SJCRH30 (cell line): ENCODE data around the gene APRT. TPM values are rescaled to one million over a fixed set of nuclear protein-coding genes. Genes with fewer than 3 reads are reported as not detected.
A peak's percentile ranks its signal among the peaks of the same experiment; 100 is the strongest.

Source experiments
- DNase-seq, 2 experiments: peaks; one replicate each; pipeline ENCODE4 v3.0.0-alpha.2; 2015 to 2020
- H3K27ac ChIP-seq: fragments of 250-450 bp; sonication (Bioruptor Pico); 2 replicates; pipeline ENCODE4 v1.5.1; 2020; ENCODE audit warnings: mild to moderate bottlenecking, moderate library complexity
- H3K27me3 ChIP-seq: fragments of 250-450 bp; sonication (Bioruptor Pico); 2 replicates; pipeline ENCODE4 v1.5.1; 2020; ENCODE audit warnings: mild to moderate bottlenecking, moderate library complexity
- H3K36me3 ChIP-seq: fragments of 250-450 bp; sonication (Bioruptor Pico); 2 replicates; pipeline ENCODE4 v1.5.1; 2020; ENCODE audit warnings: mild to moderate bottlenecking, moderate library complexity
- H3K4me1 ChIP-seq: fragments of 250-450 bp; sonication (Bioruptor Pico); 2 replicates; pipeline ENCODE4 v1.5.1; 2020; ENCODE audit warnings: mild to moderate bottlenecking, moderate library complexity
- H3K4me3 ChIP-seq: fragments of 250-450 bp; sonication (Bioruptor Pico); 2 replicates; pipeline ENCODE4 v1.5.1; 2020; ENCODE audit warnings: mild to moderate bottlenecking, moderate library complexity
- H3K9me3 ChIP-seq: fragments of 250-450 bp; sonication (Bioruptor Pico); replicated peaks from 2 replicates; pipeline ENCODE4 v1.5.1; 2020; ENCODE audit warnings: mild to moderate bottlenecking, moderate library complexity
- total RNA-seq: library from RNA; depleted of rRNA; stranded (reverse); fragments of >200 nt; shearing (Covaris generic); gene quantifications from 2 replicates; pipeline ENCODE4 v1.2.3, GENCODE V29; 2014

Gene APRT
- total RNA-seq, 1 experiment from 2014 or later, result 43.4 TPM

DNA sequence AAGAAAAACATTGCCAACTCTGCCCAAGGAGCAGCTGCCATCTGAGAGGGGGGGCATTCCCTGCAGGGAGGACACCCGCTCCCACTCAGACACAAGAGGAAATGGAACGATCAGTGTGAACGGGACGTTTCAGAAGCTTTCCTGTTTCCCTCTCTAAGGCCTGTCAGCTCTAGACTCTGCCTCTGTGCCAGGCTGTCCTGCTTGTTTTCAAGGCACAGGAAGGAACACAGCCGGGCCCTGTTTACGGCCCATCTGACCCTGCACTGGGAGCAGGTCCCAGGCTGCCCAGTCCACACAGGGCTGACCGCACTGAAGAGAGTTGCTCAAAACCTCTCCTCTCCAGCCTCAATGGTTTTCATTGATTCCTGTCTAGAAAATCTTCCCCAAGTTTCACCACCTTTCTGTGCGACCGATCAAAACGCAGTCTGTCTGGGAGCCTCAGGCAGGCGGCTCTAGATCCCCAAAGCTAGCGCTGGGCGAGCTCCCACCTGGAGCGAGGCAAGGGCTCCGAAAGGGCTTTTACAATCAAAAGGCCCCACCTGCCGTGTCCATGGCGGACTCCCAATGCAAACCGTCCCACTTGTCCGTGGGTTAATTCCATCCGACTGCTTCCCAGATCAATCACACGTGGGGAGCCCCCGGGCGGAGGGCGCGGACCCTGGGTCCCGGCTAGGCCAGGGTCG lies 28.2 kb downstream of the APRT start:
- Histone ChIP-seq H3K4me1 (peaks cover 8% of the 10 kb centered on the region), H3K9me3 (no peaks in the 10 kb centered on the region), H3K27ac (no peak overlapping the region), H3K27me3 (no peaks in the 10 kb centered on the region), H3K36me3 (no peaks in the 10 kb centered on the region), H3K4me3 (peak overlapping the region; percentile 58)
- no peak for DNase-seq

DNA sequence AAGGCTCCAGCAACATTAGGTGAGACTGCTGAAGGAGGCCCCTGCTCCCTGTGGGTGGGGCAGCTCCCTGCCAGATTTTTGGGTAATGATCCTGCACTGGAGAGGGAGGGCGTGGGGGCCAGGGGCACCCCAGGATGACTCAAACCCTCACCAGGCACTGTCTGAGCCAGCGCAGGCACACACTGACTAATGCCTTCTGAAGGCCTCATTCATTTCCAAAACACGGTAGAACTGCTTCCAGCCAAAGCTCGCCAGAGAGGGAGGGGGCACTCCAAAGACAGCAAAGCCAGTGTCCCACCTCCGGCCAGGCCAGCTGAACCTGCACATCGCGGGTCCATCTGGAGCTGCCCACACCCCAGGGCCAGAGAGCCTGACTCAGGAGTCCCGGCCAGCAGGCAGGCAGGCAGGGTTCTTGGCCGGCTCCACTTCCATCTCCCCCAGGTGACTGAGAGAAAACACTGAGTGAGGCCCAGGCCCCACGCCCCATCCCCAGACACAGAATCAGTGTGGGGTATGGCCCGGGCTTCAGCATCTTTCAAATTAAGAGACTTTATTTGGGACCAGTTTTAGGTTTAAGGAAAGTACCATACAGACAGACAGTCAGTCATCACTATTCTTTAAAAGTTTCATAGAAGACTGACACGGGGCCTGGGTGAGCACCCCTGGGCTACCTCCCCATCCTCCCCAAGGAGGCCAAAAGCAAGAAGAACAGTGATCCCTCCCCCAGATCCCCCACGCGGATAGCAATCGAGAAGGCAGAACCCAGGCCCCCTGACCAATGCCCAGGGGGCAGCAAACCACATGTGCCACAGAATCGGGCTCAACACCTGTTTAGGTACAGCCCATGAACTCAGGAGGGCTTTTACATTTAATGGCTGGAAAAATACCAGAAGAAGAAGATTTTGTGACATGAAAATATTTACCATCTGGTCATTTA lies 29.0 kb downstream of the APRT start:
- Histone ChIP-seq H3K9me3 (no peaks in the 10 kb centered on the region), H3K36me3 (no peaks in the 10 kb centered on the region), H3K27me3 (no peaks in the 10 kb centered on the region), H3K4me1 (peaks cover 8% of the 10 kb centered on the region), H3K27ac (no peak overlapping the region), H3K4me3 (no peak overlapping the region; the same call in 1 of the 2 replicates)
- DNase-seq, result no peak

DNA sequence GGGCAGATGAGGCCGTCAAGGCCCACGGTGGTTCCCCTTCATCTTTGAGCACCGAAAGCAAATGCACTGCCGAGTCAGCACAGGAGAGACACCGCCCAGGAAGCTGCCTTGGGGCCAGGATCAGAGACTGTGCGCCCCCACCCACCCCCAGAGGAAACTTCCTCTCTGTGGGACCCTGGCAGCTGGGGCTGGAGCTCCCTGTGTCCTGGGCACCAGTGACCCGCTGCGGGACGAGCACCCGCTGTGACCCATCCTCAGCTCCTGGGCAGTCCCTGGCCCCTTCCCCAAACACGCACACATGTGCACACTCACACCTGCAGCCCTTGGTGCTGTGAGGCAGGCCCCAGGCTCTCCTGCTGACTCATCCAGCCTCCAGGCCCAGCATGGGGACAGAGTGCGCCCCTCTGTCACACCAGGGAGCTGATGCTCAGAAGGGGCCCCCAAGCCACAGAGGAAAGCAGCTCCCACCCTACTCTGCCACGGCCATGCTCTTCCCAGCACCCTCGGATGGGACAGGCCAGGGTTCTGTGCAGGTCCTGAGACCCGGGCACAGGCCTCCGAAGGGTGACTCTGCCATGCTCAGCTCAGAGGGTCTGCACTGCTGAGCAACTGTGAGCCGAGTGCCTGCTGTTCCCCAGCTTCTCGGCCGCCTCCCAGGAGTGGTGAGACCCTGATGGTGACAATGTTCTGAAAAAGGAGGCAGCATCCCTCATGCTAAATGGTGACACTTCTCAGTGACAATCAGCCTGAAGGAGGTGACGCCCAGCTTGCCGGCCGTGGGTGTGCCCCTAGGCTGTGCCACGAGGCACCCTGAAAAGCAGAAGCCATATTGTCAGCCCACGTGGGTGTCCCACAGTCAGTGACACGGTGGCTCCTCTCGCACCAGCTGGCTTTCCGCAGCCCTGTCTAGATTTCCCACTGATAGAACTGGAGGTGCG lies 30.3 kb downstream of the APRT start:
- no peaks in the 10 kb centered on the region for H3K27me3 ChIP-seq
- DNase-seq, result no peak
- no peak overlapping the region for H3K27ac ChIP-seq
- H3K36me3 ChIP-seq, result no peaks in the 10 kb centered on the region
- H3K4me1 ChIP-seq, result peaks cover 8% of the 10 kb centered on the region
- H3K9me3 ChIP-seq, result no peaks in the 10 kb centered on the region
- H3K4me3 ChIP-seq, result no peak overlapping the region

DNA sequence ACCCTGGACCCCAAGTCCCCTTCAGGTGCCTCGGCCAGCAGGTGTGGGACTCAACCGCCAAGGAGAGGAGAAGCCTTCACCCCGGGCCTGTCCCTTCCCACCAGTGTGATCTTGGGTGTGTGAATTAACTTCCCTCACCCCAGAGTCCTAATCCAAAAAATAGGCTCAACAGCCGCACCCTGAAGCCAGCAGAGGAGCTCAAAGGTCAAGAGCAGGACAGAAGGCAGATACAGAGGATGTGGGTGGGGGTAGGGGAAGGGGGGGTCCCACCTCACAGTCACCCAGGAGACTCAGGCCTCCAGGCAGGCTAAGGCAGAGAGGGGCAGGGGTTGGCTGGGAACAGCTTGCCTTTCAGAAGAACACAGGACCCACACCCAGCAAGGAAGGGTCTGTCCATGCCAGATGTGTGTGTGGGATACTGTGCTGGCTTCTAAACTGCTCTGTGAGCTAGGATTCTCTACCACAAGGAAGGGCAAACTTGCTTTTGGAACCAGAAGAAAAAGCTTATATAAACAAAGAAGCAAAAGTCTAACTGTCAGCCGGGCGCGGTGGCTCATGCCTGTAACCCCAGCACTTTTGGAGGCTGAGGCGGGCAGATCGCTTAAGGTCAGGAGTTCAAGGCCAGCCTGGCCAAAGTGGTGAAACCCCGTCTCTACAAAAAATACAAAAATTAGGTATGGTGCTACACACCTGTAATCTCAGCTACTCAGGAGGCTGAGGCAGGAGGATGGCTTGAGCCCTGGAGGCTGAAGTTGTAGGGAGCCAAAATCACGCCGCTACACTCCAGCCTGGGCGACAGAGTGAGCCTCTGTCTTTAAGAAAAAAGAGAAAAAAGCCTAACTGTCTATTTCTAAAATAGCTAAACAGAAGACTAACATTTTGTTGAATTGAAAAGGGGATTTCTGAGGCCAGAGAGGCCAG lies 31.3 kb downstream of the APRT start:
- Histone ChIP-seq H3K4me1 (peaks cover 8% of the 10 kb centered on the region), H3K27me3 (no peaks in the 10 kb centered on the region), H3K9me3 (no peaks in the 10 kb centered on the region), H3K36me3 (no peaks in the 10 kb centered on the region), H3K4me3 (no peak overlapping the region), H3K27ac (no peak overlapping the region)
- no peak for DNase-seq

DNA sequence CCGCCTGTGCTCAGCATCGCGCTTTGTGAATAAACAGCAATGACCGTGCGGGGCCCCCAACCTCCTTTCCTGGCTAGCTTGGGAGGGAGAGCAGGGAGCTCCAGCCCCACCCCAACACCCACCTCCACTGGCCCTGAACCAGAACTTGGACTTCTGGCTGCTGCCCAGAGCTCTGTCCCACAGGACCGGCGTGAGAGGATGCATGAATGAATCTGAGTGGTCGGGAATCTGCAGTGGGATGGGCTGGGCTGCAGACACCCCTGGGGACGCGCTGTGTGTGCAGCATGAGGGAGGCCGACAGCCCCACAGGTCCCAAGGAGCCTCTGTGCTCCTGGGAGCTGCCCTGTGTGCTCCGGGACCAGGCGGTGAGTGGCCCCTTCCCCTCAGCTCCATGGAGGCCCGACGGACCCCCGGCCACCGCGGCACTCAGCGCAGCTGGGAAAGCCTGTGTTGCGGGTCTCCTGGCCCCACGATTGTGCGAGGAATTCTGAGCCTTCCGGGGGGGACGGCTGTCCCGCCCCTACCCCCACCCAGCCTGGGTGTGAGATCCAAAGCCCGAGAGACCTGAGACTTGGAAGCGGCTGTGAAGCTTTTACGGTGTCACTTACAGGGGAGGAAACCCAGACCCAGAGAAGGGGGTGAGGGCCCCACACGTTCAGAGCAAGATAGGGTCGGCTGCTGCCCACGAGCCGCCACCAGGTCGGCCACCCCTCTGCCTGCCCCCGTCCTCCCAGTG lies 32.2 kb downstream of the APRT start:
- no peaks in the 10 kb centered on the region for H3K9me3 ChIP-seq
- no peak overlapping the region; the same call in 1 of the 2 replicates for H3K4me3 ChIP-seq
- no peaks in the 10 kb centered on the region for H3K27me3 ChIP-seq
- no peaks in the 10 kb centered on the region for H3K36me3 ChIP-seq
- no peak overlapping the region for H3K27ac ChIP-seq
- DNase-seq, result no peak
- H3K4me1 ChIP-seq, result peaks cover 9% of the 10 kb centered on the region

DNA sequence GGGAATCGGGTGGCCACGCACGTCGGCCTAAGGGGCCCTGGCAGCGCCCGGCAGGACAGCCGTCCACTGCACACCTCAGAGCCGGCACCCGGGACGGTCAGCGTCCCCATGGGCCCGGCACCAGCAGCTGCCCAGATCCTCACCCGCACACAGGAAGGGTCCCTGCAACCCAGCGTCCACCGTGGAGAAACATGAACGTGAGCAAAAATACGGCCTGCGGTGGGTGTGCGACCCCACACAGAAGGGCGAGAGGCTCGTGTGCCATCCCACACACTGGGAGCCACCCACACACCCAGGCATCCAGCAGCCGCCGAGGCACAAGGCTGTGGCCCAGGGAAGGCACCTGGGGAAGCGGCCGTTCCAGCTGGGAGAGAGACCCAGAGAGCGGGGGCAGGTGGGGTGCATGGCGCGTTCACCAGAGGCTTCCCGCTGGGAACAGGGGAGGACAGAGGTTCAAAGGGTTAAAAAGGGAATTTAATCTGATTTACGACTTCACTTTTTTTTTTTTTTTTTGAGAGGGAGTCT lies 33.1 kb downstream of the APRT start:
- no peak for DNase-seq
- Histone ChIP-seq H3K9me3 (no peaks in the 10 kb centered on the region), H3K27ac (no peak overlapping the region), H3K27me3 (no peaks in the 10 kb centered on the region), H3K36me3 (no peaks in the 10 kb centered on the region), H3K4me3 (no peak overlapping the region), H3K4me1 (peaks cover 16% of the 10 kb centered on the region)

DNA sequence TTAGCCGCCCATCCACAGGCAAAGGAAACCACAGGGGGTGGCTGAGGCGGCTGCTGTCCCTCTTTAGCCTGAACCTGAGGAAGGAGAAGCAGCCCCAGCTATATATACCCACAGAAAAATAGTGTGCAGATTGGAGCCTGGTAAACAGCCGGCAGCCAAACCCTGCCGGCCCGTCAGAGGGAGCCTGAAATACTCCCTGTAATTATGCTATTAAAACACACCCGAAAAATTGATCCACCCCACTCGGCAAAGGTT lies 33.5 kb downstream of the APRT start:
- no peaks in the 10 kb centered on the region for H3K9me3 ChIP-seq
- no peak for DNase-seq
- no peak overlapping the region for H3K27ac ChIP-seq
- no peaks in the 10 kb centered on the region for H3K27me3 ChIP-seq
- H3K4me1 ChIP-seq, result peaks cover 16% of the 10 kb centered on the region
- no peak overlapping the region for H3K4me3 ChIP-seq
- H3K36me3 ChIP-seq, result no peaks in the 10 kb centered on the region

DNA sequence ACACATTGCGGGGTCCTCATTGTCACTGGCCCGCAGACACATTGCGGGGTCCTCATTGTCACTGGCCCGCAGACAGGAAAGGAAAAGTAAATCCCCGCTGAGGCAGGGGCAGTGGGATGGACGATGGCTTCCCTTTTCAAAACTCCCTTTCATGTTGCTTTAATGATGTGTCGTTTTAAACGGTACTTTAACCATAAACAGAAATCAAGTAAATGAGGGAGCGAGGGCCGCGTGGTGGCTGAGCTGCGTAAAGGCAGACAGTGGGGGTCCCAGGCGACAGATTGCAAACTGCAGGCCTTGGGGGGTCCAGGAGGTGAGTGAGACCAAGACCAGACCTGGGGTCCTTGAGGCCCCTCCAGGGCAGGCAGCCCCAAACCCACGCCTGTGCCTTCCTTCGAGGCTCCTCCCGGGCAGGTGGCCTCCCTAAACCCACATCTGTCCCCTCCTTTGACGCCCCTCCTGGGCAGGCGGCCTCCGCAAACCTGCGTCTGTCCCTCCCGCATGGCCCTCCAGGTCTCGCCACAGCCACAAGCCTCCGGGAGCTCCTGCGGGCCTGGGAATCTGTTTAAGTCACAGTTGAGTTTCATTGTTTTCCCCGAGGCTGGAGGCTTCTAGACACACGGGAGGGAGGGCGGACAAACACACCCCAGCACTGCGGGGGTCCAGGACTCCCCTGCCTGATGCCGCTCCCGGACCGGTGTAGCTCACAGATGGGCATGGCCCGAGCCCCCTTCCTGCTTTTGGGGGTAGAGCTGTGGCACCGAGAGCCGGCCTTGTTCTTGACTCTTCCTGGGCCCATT lies 34.1 kb downstream of the APRT start:
- H3K36me3 ChIP-seq, result no peaks in the 10 kb centered on the region

DNA sequence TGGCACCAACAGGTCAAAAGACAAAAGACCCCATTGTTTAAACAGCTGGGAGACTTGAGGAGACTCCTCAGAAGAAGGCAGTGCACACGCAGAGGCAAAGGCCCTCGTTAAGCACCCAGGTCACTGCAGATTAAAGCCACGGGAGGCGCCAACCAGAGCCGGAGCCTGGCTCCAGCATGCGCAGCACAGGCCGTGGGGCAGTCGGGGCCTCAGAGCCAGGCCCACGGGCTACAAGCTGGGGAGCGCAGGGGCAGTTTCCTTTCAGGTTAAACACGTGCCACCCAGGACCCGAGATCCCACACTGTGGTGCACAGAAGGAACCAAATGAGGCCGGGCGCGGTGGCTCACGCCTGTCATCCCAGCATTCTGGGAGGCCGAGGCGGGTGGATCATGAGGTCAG lies 35.9 kb downstream of the APRT start:
- H3K9me3 ChIP-seq, result no peaks in the 10 kb centered on the region
- no peaks in the 10 kb centered on the region for H3K36me3 ChIP-seq
- H3K27ac ChIP-seq, result no peak overlapping the region
- peaks cover 28% of the 10 kb centered on the region for H3K4me1 ChIP-seq
- no peak overlapping the region for H3K4me3 ChIP-seq
- no peaks in the 10 kb centered on the region for H3K27me3 ChIP-seq
- no peak for DNase-seq

More for the DNA sequence above, 34.1 kb downstream of the APRT start:
- Histone ChIP-seq H3K27ac (no peak overlapping the region), H3K9me3 (no peaks in the 10 kb centered on the region), H3K27me3 (no peaks in the 10 kb centered on the region), H3K4me1 (peaks cover 18% of the 10 kb centered on the region), H3K4me3 (no peak overlapping the region)
- no peak for DNase-seq

DNA sequence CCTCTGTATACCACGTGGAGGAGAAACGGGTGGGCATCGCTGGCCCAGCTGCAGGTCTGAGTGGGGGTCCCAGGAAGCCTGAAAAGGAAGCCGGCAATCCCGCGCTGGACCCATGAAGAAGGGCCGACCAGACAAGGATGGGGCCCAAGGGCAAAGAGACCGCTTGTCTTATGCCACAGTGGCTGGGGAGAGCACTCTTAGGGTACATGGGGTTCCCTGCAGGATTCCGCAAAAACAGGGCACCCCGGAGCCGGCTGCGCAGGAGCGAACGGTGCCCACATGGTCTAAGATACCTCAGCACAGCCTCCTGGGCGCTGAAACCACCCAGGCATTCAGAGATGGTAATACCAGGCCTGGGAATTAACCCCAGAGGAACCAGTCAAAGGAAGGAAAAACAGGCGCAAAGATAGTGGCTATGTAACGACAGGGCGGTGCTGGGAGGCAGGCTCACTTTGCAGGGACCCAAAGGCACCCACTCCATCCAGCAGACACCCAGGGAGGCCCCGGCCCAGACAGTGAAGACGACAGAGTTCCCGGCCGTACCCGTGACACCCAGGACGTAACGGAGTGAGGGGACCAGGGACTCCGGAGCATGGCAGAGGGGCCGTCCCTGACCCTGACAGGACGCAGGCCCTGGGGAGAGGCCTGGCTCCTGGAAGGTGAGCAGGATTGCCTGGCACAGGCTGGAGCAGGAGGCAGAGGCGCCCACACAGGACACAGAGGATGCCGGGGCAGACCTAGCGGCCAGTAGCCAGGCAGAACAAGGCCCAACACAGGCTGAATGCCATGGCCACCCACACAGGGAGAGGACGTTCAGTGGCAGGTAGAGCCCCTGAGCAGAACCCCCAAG lies 37.0 kb downstream of the APRT start:
- DNase-seq, result no peak
- Histone ChIP-seq H3K4me3 (no peak overlapping the region; the same call in 1 of the 2 replicates), H3K4me1 (peaks cover 32% of the 10 kb centered on the region), H3K9me3 (no peaks in the 10 kb centered on the region), H3K27ac (peak overlapping the region; percentile 98), H3K27me3 (no peaks in the 10 kb centered on the region), H3K36me3 (no peaks in the 10 kb centered on the region)

DNA sequence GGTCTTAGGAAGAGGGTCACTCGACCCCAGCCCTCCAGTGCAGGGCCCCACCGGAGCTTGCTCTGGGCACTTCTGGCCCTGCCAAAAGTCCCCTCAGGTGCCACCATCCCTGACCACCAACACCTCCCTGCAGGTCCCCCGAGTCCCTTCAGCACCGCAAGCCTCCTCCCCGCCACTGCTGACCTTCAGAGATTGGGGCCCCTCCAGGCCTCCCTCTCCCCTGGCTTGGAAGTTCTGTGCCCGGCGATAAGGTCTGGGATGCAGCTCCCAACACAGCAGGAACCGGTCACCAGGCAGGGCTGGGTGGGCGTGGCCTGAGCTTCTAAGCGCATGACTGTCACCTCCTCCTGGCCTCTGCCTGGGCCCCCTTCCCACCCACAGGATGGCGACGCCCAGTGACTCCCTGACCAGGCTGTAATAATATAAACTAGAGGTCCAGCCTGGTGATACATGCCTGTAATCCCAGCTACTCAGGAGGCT lies 37.9 kb downstream of the APRT start:
- Histone ChIP-seq H3K4me3 (peak overlapping the region; percentile 50), H3K36me3 (no peaks in the 10 kb centered on the region), H3K4me1 (peaks cover 35% of the 10 kb centered on the region), H3K27me3 (no peaks in the 10 kb centered on the region), H3K27ac (peak overlapping the region; percentile 98), H3K9me3 (no peaks in the 10 kb centered on the region)
- peak; percentile 92 to 94 for DNase-seq
